ENCODE measurements around the gene LIPC. TPM values are rescaled to one million over a fixed set of nuclear protein-coding genes. Genes with fewer than 3 reads are reported as not detected.

LIPC gene
- total RNA-seq, 1 donor from 2014 or later, result 1.0 TPM

DNA sequence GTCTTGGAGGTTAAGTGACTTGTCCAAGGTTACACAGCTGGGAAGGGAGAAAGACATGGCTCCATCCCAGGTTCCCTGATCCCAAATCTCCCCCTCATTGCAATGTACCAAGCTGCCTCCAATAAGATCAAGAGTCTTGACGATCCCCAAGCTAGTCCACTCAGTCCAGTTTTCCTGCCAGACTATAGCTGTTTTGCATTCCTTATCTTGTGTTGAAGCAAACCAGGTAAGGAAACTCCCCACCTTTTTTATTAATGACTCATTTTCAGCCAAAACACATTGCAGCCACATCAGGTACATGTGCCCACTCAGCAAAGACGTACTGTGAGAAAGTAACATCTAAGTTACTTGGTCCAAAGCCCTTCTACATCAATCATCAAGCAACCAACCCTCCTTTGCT, 41.9 kb downstream of the LIPC start:
- intact Hi-C loops (cut with DNase I), result no loop called here
- peak overlapping the region; percentile 18 for H3K27ac ChIP-seq
- no peak overlapping the region for H3K4me3 ChIP-seq
- H3K4me1 ChIP-seq, result peaks cover 48% of the 10 kb centered on the region
- ATAC-seq (peak in 1 of 2 donors; percentile 12), DNase-seq (no peak)
- TF ChIP-seq, protein P1, sequence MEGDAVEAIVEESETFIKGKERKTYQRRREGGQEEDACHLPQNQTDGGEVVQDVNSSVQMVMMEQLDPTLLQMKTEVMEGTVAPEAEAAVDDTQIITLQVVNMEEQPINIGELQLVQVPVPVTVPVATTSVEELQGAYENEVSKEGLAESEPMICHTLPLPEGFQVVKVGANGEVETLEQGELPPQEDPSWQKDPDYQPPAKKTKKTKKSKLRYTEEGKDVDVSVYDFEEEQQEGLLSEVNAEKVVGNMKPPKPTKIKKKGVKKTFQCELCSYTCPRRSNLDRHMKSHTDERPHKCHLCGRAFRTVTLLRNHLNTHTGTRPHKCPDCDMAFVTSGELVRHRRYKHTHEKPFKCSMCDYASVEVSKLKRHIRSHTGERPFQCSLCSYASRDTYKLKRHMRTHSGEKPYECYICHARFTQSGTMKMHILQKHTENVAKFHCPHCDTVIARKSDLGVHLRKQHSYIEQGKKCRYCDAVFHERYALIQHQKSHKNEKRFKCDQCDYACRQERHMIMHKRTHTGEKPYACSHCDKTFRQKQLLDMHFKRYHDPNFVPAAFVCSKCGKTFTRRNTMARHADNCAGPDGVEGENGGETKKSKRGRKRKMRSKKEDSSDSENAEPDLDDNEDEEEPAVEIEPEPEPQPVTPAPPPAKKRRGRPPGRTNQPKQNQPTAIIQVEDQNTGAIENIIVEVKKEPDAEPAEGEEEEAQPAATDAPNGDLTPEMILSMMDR (IDR thresholded peaks at IDR 0.05), result no peak
- no peaks in the 10 kb centered on the region for H3K36me3 ChIP-seq
- H3K9me3 ChIP-seq, result no peaks in the 10 kb centered on the region
- no peaks in the 10 kb centered on the region for H3K27me3 ChIP-seq (ENCODE audit: low read depth)

DNA sequence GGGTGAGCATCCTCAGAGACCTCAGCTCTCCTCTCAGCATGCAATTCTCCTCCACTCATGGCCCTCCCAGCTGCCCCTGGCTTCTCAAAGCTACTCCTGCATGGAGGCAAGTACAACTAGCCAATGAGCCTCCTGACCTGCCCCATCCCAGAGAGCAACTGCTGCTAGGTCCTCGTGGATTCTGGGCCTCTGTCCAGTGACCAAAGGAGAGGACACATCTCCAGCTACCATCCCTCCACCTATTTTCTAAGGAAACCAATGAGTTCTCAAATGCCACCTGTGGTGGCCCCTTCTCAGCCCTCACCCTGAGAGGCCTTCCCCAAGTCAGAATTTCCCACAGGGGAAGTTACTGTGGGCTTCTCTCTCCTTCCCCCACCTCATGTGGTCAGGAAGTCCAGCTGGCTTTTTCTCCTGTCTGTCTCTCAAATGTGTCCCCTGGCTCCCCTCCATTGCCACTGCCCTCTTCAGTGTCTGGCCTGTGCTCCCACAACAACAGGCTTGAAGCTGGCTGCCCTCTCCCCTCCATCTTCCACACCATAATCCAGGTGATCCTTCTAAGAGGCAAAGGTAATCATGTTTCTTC, 43.0 kb downstream of the LIPC start:
- Histone ChIP-seq H3K27me3 (ENCODE audit: low read depth) (no peaks in the 10 kb centered on the region), H3K9me3 (no peaks in the 10 kb centered on the region), H3K4me1 (peaks cover 48% of the 10 kb centered on the region), H3K36me3 (no peaks in the 10 kb centered on the region), H3K4me3 (no peak overlapping the region), H3K27ac (peak overlapping the region; percentile 6)
- TF ChIP-seq, protein P1 (IDR thresholded peaks at IDR 0.05), result no peak
- DNase-seq (no peak), ATAC-seq (no peak)
- intact Hi-C loops (cut with DNase I), result no loop called here

DNA sequence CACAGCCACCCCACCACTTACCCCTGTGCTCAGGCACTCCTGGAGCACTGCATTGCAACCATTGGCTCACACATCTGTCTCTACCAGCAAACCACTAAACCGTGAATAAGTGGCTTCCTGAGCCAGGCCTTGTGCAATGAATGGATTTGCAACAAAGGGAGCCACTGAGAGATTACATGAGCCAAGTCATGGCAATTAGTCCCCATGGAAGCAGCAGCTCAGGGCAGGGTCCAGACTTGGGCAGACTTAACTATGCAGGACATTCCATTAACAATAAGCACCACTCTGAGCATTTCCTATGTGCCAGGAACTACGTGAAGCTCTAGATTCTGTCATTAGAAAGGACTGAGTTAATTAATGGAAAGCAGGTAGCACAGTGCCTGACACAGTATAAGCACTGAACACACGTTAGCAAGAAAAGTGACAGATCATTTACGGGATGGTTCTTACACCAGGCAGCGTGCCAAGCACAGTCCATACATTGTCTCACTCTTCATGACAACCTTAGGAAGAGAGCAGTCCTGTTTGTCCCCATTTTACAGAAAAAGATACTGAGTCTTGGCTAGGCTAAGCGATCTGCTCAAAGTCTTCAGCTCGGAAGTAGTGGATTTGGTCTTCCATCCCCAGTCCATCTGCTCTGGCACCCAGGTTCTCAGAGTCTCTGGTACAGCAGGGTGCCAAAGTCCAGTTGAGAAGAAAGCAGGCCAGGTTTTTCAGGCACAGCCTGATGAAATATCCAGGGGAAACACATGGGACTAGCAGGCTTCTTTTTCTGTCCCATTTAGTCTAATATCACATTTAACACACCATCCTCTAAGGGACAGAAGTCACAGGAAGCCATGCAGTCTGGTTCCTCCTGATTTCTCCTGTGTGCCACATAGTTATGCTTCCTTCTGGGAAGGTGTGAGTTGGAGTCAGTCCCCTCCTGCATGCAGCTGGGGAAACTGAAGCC, 44.1 kb downstream of the LIPC start:
- H3K4me3 ChIP-seq, result no peak overlapping the region
- no peaks in the 10 kb centered on the region for H3K36me3 ChIP-seq
- no peaks in the 10 kb centered on the region for H3K9me3 ChIP-seq
- intact Hi-C loops (cut with DNase I), result no loop called here
- ATAC-seq, result peak; percentile 39 to 64
- peaks cover 44% of the 10 kb centered on the region for H3K4me1 ChIP-seq
- no peaks in the 10 kb centered on the region for H3K27me3 ChIP-seq (ENCODE audit: low read depth)
- no peak for DNase-seq
- TF ChIP-seq, protein P1 (IDR thresholded peaks at IDR 0.05), result no peak
- peak overlapping the region; percentile 6 for H3K27ac ChIP-seq

DNA sequence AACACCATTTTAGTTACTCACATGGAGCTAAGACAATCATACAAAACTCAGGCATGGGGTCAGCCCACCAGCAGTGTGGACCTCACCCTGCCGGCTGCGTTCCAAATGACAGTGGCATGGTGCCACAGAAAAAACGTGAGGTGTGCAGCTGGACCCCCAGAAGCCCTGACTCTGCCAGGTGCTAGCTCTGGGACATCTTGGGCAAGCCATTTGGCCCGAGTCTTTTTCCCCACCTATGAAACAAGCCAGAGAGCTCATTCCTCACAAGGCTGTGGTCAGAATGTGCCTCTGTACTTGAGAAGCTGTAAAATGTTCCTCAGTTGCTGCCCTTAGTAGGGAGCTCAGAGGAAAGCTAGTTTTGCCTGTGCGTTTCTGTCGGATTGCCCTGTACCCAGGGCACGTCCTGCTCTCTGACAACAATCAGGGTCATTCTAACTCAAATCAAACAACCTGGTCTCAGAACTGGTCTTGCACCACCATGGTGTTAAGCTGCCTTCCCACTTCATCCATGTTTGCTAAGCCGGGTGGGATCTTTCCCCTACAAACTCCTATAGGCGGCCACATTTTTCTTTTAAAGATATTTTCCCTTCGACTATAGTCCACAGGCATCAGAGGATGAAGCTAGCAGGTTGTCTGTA, 44.9 kb downstream of the LIPC start:
- TF ChIP-seq, protein P1 (IDR thresholded peaks at IDR 0.05), result no peak
- peaks cover 44% of the 10 kb centered on the region for H3K4me1 ChIP-seq
- intact Hi-C loops (cut with DNase I), result no loop called here

DNA sequence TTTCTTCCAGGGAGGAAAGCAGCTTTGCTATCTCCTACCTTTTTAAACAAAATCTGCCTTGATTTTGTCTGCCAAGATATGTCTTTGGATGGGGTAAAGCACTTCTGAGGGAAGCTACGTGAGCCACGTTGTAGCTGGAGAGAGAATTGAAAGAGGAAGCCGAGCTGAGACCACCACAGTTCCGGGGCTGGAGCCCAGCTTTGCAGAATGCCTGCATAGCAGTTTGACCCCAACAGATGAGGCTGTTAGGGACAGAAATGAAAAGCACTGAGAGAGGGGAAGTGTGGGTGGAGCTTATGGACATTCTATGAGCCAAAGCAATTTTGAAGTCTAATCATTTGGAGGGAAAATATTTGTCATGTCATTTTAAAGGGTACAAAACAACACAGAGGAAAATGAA, 45.4 kb downstream of the LIPC start:
- ATAC-seq (no peak), DNase-seq (no peak)
- Histone ChIP-seq H3K36me3 (no peaks in the 10 kb centered on the region), H3K27me3 (ENCODE audit: low read depth) (no peaks in the 10 kb centered on the region), H3K4me1 (peaks cover 44% of the 10 kb centered on the region), H3K4me3 (no peak overlapping the region), H3K9me3 (no peaks in the 10 kb centered on the region), H3K27ac (no peak overlapping the region)
- TF ChIP-seq, protein P1 (IDR thresholded peaks at IDR 0.05), result no peak
- intact Hi-C loops (cut with DNase I), result no loop called here

More for the DNA sequence above, 44.9 kb downstream of the LIPC start:
- Histone ChIP-seq H3K27me3 (ENCODE audit: low read depth) (no peaks in the 10 kb centered on the region), H3K27ac (no peak overlapping the region), H3K36me3 (no peaks in the 10 kb centered on the region), H3K9me3 (no peaks in the 10 kb centered on the region), H3K4me3 (no peak overlapping the region)
- DNase-seq (no peak), ATAC-seq (no peak)
